Heart left ventricle (tissue), 13 donors: Measurements from ENCODE around the gene DCAKD.

ENCODE experiments used
- POLR2A ChIP-seq, 2 donors: fragments of 450-650 bp; IDR thresholded peaks; one replicate each; pipeline ENCODE4 v1.6.1; 2017; ENCODE audit warnings: antibody characterized with exemption in 2 of 2, mild to moderate bottlenecking in 2 of 2, moderate library complexity in 2 of 2
- TF ChIP-seq, protein P1 (sequence below), 12 donors: fragments of 200-600 bp; sonication (generic) in 4 of 12; IDR thresholded peaks; one replicate each; pipeline versions ENCODE4 v1.5.0 to v1.8.0; 2018 to 2022; ENCODE audit warnings: antibody characterized with exemption in 12 of 12, mild to moderate bottlenecking in 5 of 12
- donor health status: ischemic (EF 13 %, LVEDD 7.1; RV severe dilation, severe dysfunction).
- donor health status: DM: no; HTN: yes; CAD: no.
- donor health status: DM: no; HTN: no; CAD: no.
- donor health status: ischemic (EF 25% LVEDD 6.9; RV normal size, moderate dysfunction).
- donor health status: ischemic (EF 25% LVEDD 5.7; RV mildly dilated, moderate dysfunction).
- donor health status: ischemic (EF 35%, LVEDD 5.7; RV mildly dilated, moderate dysfunction).
- donor health status: nonischemic (EF 11% LVEDD 7.7; RV severe dilation, severe dysfunction).
- donor health status: DM: yes; HTN: yes; CAD: no.
- donor health status: PGD.
- donor health status: ischemic (EF 29% LVEDD 5.4; RV normal size, mild dysfunction).
- donor health status: nonischemic (EF 23%, LVEDD 6.1; RV moderate dilation, normal function).

DNA sequence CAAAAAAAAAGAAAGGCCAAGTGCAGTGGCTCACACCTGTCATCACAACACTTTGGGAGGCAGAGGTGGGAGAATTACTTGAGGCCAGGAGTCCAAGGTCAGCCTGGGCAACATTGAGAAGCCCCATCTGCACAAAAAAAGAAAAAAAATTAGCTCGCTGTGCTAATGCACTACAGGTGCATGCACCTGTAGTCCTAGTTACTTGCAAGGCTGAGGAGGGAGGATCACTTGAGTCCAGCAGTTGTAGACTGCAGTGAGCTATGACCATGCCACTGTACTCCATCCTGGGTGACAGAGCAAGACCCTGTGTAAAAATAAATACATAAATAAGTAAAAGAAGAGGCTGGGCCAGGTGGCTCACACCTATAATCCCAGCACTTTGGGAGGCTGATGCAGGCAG is 39.7 kb downstream of the DCAKD start:
- TF ChIP-seq, protein P1, sequence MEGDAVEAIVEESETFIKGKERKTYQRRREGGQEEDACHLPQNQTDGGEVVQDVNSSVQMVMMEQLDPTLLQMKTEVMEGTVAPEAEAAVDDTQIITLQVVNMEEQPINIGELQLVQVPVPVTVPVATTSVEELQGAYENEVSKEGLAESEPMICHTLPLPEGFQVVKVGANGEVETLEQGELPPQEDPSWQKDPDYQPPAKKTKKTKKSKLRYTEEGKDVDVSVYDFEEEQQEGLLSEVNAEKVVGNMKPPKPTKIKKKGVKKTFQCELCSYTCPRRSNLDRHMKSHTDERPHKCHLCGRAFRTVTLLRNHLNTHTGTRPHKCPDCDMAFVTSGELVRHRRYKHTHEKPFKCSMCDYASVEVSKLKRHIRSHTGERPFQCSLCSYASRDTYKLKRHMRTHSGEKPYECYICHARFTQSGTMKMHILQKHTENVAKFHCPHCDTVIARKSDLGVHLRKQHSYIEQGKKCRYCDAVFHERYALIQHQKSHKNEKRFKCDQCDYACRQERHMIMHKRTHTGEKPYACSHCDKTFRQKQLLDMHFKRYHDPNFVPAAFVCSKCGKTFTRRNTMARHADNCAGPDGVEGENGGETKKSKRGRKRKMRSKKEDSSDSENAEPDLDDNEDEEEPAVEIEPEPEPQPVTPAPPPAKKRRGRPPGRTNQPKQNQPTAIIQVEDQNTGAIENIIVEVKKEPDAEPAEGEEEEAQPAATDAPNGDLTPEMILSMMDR (IDR thresholded peaks at IDR 0.05) = no peak
- no peak for TF ChIP-seq POLR2A (IDR thresholded peaks at IDR 0.05)
